HG03378 (cell line): ENCODE results near the gene RASSF8.

Experiments
- ATAC-seq: cut with Tn5 transposase; IDR thresholded peaks from one replicate; pipeline ENCODE4 v1.9.1; 2021; ENCODE audit warnings: mild to moderate bottlenecking, moderate library complexity; ENCODE audit not compliant: unreplicated experiment

The RASSF8 gene, protein sequence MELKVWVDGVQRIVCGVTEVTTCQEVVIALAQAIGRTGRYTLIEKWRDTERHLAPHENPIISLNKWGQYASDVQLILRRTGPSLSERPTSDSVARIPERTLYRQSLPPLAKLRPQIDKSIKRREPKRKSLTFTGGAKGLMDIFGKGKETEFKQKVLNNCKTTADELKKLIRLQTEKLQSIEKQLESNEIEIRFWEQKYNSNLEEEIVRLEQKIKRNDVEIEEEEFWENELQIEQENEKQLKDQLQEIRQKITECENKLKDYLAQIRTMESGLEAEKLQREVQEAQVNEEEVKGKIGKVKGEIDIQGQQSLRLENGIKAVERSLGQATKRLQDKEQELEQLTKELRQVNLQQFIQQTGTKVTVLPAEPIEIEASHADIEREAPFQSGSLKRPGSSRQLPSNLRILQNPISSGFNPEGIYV

DNA sequence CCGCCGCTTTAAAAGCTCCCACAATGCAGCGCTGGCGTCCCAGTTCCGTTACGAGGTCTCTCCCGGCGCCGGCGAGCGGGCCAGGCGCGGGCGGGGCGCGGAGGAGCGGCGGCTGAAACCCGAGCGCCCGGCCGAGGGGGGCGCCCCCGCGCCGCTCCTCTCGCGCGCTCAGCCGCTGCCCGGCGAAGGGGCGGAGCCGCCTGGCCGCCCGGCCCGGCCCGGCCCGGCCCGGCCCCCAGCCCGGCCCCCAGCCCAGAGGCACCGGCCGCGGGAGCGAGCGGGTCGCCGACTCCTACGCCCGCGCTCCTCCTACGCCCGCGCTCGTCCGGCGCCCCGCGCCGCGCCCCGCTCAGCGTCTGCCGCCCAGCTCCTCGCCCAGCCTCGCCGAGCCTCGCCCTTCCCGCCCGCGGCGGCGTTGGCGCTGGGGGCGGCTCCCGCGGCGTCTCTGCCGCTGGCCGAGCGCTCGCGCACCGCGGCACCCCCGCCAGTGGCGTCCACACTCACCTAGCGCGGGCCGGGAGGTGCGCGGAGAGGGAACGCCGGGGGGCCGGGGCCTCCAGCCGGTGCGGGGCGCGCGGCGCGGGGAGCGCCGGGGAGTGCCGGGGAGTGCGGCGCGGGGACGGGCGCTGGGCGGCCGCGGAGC is at the start of gene RASSF8:
Gene RASSF8, plus strand, starts transcription at position 255 of the 643 bp plus-strand sequence. CDS start 96,662 bp downstream, outside the sequence.
- ATAC-seq: no peak

DNA sequence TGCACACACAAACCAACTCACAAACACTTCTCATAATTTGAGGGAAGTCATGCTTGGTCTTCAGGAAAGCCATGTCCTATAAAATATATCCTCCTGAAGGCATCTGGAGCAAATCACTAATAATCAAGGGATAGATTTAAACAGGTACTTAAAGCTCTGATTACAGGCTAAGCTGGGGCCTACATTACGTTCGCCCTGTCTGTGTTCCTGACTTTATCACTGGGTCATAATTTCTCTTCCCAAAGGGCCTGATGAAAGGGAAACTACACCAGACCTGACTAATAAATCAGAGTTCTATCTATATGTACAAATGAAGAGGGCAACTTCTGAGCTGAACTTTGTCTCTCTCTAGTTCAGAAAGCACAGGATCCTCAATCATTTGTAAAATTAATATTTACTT is 43.9 kb upstream of the RASSF8 start:
- no peak for ATAC-seq

DNA sequence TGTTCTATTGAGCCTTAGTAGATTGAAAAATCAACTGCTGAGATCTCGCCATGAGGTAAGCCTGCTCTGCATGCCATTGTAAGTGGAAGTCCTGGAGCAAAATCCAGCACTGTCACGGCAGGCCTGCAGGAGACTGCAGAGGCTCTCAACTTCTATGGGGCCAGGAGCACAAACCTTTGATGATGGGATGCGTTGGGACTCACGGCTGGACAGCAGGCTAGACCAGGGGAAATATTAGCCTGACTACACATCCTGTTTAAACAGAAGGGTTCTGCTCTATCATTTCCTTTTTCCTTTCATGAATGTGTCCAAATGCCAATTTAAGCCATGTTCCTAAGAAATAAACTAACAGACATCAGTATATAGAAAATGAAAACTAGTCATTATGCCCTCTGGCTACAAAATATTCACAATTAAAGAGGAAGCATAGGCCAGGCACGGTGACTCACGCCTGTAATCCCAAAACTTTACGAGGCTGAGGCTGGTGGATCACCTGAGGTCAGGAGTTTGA is 33.9 kb upstream of the RASSF8 start:
- no peak for ATAC-seq

DNA sequence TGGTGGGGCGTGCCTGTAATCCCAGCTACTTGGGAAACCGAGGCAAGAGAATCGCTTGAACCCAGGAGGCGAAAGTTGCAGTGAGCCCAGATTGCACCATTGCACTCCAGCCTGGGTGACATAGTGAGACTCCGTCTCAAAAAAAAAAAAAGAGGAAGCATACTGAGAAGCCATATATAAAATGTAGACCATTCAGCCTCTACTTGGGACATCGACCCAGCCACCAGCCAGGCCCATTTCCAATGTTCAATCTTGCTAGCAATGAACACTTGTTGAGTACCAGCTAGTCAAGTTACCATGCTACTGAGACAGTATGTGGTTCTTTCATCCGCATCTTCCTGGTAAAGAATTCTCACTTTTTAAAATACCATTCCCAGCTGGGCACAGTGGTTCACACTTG is 33.4 kb upstream of the RASSF8 start:
- ATAC-seq: no peak

DNA sequence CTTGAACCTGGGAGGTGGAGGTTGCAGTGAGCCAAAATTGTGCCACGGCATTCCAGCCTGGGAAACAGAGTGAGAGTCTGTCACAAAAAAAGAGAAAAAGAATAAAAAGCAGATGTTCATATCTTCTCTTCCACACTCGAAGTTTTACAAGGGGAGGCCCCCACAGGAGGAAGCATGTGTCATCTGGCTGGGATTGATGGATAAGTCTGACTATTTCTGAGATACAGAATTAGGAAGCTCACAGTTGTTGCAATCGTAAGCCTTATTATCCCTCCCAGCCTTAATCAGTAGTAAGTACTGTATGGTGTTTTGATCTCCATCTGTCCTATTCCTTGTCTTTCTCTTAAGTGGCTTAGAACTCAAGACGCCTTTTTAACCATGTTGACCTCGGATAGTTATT is 31.9 kb upstream of the RASSF8 start:
- no peak for ATAC-seq

DNA sequence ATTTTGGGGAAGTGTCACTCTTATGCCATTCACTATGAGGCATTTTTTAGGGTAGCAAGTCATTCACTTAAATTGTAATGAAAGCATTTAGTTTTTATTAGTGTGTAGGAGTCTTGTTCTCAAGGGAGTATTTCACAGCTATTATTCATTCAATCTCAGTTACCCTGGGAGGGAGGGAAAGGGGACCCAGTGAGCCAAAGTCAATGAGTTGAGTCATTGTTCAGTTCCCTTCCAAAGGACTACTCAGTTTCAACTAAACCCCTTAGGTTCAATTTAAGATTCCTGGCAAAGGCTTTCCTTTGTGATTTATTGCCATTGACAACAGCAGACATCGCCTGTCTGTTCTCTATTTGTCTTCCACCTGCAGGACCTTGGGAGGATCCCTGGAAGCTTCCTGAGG is 29.3 kb upstream of the RASSF8 start:
- no peak for ATAC-seq

DNA sequence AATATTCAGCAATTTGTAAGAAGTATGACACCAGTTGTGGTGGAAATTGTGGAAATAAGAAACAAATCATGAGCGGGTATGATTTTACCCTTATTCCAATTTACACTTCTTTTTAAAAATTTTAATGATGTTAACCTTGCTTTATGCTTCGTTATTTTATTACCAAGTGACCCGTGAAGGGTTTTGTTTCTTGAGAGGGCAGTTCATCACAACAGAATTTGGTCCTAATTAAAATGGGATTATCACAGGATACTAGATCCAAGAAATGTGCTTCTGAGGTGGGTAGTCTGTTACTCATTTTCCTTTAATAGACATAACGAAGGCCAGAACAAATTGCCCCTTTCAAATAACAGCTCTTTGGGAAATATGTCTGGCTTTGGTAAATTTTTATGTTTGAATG is 25.5 kb upstream of the RASSF8 start:
- ATAC-seq: no peak

DNA sequence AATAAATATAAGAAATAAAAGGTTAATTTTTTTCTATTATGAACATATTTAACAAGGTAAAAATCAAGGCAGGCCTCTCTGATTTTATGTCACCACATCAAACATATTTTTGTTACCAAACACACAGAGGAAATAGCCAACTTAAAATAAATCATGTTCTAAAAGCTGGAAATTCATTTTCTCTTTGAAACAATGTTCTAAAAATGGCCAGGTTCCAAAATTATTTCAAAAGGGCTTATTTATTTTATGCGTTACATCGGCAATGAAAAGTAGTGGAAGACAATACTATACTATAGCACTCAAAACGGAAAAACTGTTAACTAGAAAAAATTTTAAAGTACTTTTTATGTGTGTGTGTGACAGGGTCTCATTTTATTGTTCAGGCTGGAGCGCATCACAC is 24.0 kb upstream of the RASSF8 start:
- no peak for ATAC-seq

DNA sequence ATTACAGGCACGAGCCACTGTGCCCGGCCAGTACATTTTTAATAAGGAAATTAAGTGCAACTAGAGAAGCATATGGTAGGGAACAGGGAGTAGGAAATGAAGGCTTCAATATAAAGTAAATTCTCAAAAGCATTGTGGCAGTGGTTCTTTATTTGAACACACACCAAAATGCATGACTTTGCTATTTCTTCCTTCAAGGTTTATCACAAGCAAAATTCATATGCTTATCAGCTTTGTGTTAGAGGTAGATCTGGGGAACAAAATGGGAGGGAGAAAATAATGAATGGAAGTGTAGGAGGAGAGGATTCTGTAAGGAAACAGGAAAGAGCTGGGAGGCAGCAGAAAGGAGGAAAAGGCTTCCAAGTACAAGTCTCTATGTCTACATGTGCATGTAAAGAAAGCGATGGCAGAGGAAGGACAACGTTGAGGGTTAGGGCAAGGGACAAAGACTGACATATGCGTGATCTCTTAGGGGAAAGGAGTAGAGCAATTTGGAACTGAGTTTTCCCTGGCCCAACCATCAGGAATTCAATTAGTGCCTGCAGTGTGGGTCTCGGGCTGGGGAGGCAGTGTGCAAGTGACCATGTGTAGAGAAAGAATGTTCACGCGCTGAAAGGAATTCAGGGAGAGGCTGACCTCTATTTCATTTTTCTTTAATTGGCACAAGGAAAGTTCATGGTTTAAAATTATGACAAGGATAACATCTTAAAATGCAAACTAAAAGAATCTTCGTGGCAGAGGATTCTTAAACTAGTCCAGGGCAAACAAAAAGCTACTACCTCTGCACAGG is 22.9 kb upstream of the RASSF8 start:
- ATAC-seq: no peak

DNA sequence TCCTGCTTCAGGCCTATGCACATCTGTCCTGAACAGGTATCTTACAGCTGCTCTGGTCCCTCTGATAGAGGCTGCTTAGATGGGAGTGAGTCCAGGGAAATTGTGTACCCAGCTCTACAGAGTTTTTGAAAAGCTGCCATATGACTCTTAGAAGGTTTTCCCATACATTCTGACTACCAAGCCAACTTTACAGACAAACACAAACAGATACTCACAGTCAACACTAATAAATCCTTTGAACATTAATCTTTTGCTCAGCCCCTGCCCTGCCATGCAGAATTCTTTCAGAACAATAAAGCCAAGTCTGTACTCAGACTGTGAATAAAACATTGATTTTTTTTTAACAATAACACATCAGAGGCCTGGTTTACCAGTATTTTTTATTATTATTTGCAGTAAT is 21.4 kb upstream of the RASSF8 start:
- no peak for ATAC-seq

DNA sequence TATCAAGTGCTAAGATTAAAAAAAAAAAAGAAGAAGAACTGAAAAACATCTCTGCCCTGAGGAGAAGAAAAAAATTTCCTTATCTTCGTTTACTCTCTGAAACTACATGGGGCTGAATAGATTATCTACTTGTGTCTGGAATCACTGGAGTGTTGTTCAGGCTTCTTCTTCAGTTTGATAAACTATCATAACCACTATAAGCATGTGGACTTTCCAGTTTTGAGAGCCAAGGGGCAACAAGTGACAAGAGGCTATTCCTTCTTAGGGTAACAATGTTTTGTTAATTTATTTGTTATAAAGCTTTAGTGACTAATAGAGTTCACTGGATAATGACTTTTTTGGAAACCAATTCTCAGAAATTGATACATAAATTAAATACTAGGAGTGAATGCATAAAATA is 19.9 kb upstream of the RASSF8 start:
- no peak for ATAC-seq

DNA sequence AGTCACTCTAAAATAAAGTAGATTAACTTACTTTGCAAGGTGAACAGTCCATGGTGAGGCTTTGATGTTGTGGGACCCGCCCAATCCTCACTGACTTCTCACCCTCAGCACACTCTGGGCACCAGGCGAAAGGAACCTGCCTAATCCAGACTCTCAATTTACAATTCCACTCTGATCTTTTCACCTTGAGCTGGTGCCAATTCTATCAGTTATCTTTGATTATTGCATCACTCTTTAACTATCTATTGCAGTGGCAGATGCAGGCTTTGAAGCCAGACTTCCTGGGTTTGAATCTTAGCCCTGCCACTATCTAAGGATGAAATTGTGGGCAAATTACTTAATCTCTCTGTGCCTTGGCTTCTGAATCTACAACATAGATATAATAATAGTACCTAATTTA is 18.9 kb upstream of the RASSF8 start:
- ATAC-seq: no peak

DNA sequence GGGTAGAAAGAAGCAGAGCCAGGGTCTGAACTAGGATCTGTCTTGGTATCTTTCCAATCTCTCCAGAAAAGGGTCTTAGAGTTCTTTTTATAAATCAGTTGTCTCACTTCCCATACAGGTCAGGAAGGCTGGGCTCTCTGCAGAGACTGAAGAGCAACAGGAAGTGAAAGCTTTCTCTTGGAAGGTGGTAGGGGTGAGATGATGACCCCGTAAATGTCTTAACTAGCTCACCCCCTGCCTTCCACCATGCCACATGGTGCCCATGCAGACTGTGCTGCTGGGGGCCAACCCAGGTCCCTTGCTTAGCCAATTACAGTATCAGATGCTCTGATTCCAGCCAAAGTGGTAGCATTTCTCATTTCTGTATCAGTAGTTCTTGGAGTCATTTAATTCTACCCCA is 17.6 kb upstream of the RASSF8 start:
- ATAC-seq: no peak

DNA sequence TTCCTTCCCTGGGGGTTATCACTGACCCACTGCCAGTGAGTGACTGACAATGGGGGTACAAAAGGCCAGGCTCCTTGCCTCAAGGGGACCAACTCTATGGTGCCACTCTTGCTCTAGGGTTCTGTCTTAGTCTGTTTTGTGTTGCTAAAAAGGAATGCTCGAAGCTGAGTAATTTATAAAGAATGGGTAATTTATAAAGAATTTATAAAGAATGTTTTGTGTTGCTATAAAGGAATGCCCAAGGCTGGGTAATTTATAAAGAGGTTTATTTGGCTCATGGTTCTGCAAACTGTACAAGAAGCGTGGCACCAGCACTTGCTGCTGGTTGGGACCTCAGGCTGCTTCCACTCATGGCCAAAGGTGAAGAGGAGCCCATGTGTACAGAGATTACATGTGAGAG is 15.8 kb upstream of the RASSF8 start:
- ATAC-seq: no peak

DNA sequence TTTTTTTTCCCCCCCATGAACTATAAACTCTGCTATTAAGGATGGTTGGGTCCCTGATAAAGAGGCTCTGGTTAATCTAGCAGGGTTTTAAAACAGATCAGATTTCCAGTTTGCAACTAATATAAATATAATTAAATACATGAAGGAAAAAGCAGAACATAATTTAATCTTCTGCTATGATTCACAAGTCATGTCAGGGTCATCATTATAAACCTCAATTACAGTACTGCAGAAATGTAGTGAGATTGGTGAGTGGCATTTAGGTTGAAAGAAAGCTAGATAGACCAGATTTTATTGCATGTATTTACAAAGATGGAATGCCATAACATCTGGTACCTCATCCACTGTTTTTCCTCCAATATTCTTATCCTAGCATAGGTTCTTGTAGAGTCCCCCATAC is 14.5 kb upstream of the RASSF8 start:
- no peak for ATAC-seq

DNA sequence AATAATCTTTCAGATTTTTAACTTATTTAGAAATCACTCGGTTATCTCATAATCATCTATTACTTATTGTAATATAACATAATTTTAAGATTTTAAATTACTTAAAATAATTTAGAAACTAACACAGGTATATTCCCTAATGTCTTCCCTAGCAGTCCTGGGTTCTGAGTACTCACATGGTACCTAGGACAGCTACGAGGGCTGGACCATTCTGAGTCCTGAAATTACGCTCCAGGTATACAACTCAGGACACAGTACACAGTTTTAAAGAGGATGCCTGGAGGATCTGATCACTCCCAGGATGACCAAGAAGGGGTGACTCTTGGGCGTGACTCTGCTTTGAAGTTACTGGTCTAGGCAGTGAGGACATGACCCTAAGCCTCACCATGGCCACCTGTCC is 9.1 kb upstream of the RASSF8 start:
- no peak for ATAC-seq

DNA sequence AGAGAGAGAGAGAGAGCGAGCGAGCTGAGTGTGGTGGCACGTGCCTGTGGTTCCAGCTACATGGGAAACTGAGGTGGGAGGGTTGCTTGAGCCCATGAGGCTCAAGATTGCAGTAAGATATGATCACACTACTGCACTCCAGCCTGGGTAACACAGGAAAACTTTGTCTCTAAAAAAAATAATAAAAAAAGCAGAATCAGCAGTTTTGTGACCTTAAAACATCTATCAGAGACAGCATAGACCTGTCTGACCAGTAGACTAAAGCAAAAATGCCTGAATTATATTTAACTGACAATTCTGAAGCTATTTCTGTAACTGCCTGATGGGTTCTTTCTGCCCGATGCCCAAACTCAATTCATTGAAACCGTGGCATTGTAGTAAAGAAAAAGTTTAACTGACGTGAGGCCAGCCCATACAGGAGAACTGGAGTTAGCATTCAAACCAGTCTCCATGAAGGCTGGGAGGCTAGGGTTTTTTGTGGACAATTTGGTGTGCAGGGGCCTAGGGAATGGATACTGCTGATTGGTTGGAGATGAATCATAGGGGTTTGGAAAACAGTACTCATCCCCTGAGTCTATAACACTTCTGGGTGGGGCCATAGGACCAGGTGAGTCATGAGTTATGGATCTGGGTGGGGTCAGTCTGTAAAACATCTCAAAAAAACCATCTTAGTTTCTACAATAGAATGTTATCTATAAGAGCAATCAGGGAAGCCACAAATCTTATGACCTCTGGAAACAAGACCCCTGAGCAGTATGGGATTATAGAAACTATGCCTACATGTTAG is 8.0 kb upstream of the RASSF8 start:
- ATAC-seq: no peak

DNA sequence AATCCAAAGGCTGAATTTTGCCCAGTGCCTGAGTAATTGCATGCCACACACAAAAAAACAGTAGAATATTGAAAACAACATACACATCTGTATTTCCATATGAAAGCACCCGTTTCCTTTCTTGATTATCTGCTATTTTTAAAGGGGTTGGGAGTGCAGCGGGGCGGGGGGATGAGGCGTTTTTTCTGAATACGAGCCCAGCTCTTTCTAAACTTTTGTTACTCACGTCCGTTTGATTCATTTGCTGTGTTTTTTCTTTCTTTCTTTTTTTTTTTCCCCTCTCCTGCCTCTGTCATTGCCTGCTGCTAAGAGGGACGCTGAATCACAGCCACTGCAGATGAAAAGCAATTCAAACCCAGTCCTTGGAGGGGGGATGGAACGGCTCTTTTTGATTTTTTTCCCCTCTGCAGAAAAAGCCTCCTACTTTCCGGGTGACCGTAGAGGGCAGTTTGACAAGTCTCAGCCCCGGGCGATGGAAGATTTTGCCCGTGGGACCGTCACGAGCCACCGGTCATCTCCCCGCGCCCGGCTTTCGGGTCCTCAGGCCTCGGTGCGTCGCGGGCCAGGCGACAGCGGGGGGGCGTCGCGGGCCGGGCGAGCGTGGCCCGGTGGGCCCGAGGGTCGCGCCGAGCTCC is 572 bp upstream of the RASSF8 start:
- ATAC-seq: no peak

DNA sequence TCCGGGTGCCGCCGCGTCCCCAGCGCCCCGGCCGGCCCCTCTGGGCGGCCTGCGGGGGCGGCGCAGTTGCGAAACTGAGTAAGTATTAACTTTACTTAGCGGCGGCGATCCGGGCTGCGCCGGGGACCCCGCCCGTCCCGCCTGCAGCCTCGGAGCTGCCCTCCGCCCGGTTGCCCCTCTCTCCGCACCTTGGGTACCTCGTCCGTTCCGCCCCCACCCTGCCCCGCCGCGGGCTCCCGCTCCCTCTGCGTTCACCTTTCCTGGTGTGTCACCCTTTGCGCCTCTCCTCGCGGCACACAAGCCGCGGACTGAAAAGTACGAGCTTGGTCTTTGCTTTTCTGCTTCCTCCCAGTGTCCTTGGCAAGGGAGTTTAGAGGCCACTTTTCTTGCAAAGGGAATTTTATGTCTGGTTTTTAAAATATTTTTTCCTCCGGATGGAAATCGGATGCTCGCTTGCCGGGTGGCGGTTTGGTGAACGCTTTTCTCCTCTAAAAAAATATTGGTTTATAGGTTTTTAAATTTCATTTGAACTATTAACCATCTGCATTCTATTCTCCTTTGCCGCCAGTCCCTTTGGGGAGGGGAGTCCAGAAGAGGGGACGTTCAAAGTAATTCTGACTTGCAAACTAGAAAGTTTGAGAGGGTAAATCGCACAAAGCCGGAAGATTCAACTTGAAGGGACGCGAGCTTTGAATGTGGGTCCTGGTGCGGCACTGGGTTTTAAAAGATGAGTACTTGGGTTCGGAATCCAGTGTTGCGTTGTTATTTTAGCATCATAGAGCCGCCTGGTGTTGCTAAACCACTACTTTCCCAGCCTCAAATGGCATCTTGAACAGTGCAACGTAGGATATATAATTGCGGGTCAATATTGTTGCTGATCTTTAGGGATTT is 834 bp downstream of the RASSF8 start:
- ATAC-seq: no peak
